Esophagus muscularis mucosa (tissue), 4 donors: ENCODE results near the gene PIK3CD.

Experiments
- CTCF ChIP-seq, 3 experiments: fragments of 200-600 bp in 2 of 3; fragments of 450-650 bp in 1 of 3; sonication (generic) in 2 of 3; IDR thresholded peaks; one replicate each; pipeline ENCODE4 v1.5.1; 2017 to 2019; ENCODE audit warnings: antibody characterized with exemption in 3 of 3, mild to moderate bottlenecking in 2 of 3, moderate library complexity in 1 of 3
- EP300 ChIP-seq: sonication (generic); formaldehyde crosslinking; IDR thresholded peaks from one replicate; pipeline ENCODE4 v1.6.1; 2017; ENCODE audit warnings: antibody characterized with exemption
- POLR2A ChIP-seq: fragments of 450-650 bp; IDR thresholded peaks from one replicate; pipeline ENCODE4 v1.6.1; 2017; ENCODE audit warnings: antibody characterized with exemption, moderate library complexity, mild to moderate bottlenecking, low read depth
- POLR2AphosphoS5 ChIP-seq, 2 donors: sonication (generic); formaldehyde crosslinking; IDR thresholded peaks; one replicate each; pipeline ENCODE4 v1.6.1; 2017; ENCODE audit warnings: antibody characterized with exemption in 2 of 2

GRCh38 chr1:9655836-9656235, 4.3 kb downstream of the PIK3CD start:
- TF ChIP-seq CTCF (IDR thresholded peaks at IDR 0.05) (no peak), EP300 (no peak), POLR2A (no peak), POLR2AphosphoS5 (IDR thresholded peaks at IDR 0.05) (no peak)
